Peyer's patch (tissue), 4 donors: ENCODE measurements around the gene IFI30. TPM values are rescaled to one million over a fixed set of nuclear protein-coding genes. Genes with fewer than 3 reads are reported as not detected.

Experiments
- DNase-seq, 3 donors: peaks; one replicate each; pipeline ENCODE4 v3.0.0-alpha.2; 2017 to 2019
- H3K27ac ChIP-seq, 4 donors: fragments of 200-600 bp; sonication (generic); one replicate each; pipeline ENCODE4 v1.5.1; 2016 to 2019
- H3K27me3 ChIP-seq, 2 donors: fragments of 200-600 bp; sonication (generic); one replicate each; pipeline ENCODE4 v1.5.1; 2019
- H3K36me3 ChIP-seq, 3 donors: fragments of 200-600 bp; sonication (generic); one replicate each; pipeline ENCODE4 v1.5.1; 2016 to 2019
- H3K4me1 ChIP-seq, 4 donors: fragments of 200-600 bp; sonication (generic); one replicate each; pipeline ENCODE4 v1.5.1; 2016 to 2019
- H3K4me3 ChIP-seq, 4 donors: fragments of 200-600 bp; sonication (generic); 1 replicate in 3 of 4; 2 replicates in 1 of 4; pipeline ENCODE4 v1.5.1; 2016 to 2019; ENCODE audit warnings: mild to moderate bottlenecking in 1 of 4
- H3K9me3 ChIP-seq, 4 donors: fragments of 200-600 bp; sonication (generic); one replicate each; pipeline ENCODE4 v1.5.1; 2016 to 2019; ENCODE audit warnings: mild to moderate bottlenecking in 1 of 4
- CTCF ChIP-seq, 6 experiments: fragments of 450-650 bp in 4 of 6; fragments of 200-600 bp in 2 of 6; sonication (generic) in 1 of 6; IDR thresholded peaks; one replicate each; pipeline ENCODE4 v1.5.1; 2017 to 2019; ENCODE audit warnings: antibody characterized with exemption in 6 of 6, mild to moderate bottlenecking in 3 of 6, moderate library complexity in 1 of 6
- POLR2A ChIP-seq, 2 donors: fragments of 450-650 bp; IDR thresholded peaks; one replicate each; pipeline ENCODE4 v1.5.1; 2017; ENCODE audit warnings: antibody characterized with exemption in 2 of 2, mild to moderate bottlenecking in 2 of 2, moderate library complexity in 2 of 2
- total RNA-seq, 4 donors: library from RNA; depleted of rRNA; stranded (reverse); fragments of >200 nt; gene quantifications; one replicate each; pipeline ENCODE4 v1.1.0, GENCODE V29; 2016

Gene IFI30
- total RNA-seq, 4 donors from 2014 or later: 54.9 to 109 (median 60.7) TPM

- peak within 1 kb of the TSS; percentile 68 to 93 (median 79) for H3K4me3 ChIP-seq
- no peaks in the 10 kb centered on the region for H3K27me3 ChIP-seq
- DNase-seq: peak; percentile 99 to 100 (median 100)
- no peak for TF ChIP-seq CTCF (IDR thresholded peaks at IDR 0.05)
- no peak for TF ChIP-seq POLR2A (IDR thresholded peaks at IDR 0.05)
- H3K9me3 ChIP-seq: no peaks in the 10 kb centered on the region
- H3K36me3 ChIP-seq: peaks cover 0 to 12% (median 0%) of the 10 kb centered on the region in 3 donors
- H3K4me1 ChIP-seq: peaks cover 7 to 51% (median 9%) of the 10 kb centered on the region in 4 donors
- peak within 1 kb of the TSS; percentile 91 to 96 (median 93) for H3K27ac ChIP-seq
Observed at GRCh38 chr19:18152817-18153555, 20.6 kb upstream of the IFI30 start, which contains the start of gene PIK3R2. PIK3R2 (plus strand) TSS chr19:18153163; CDS start chr19:18155880, 2,717 bp downstream.

- Histone ChIP-seq H3K36me3 (peaks cover 0 to 12% (median 0%) of the 10 kb centered on the region in 3 donors), H3K27me3 (no peaks in the 10 kb centered on the region), H3K4me1 (peaks cover 7 to 52% (median 9%) of the 10 kb centered on the region in 4 donors), H3K27ac (peak overlapping the region; percentile 91 to 96 (median 93)), H3K4me3 (peak overlapping the region; percentile 68 to 93 (median 79)), H3K9me3 (no peaks in the 10 kb centered on the region)
- TF ChIP-seq CTCF (IDR thresholded peaks at IDR 0.05) (no peak), POLR2A (IDR thresholded peaks at IDR 0.05) (no peak)
- peak; percentile 44 to 67 (median 61) for DNase-seq
Observed at GRCh38 chr19:18153556-18154134, 20.0 kb upstream of the IFI30 start.

GRCh38 chr19:18155095-18156087 is 18.2 kb upstream of the IFI30 start:
- TF ChIP-seq POLR2A (IDR thresholded peaks at IDR 0.05) (no peak), CTCF (IDR thresholded peaks at IDR 0.05) (no peak)
- H3K27ac ChIP-seq: peak overlapping the region in 2 of 4 donors; percentile 24 to 73
- no peak overlapping the region for H3K4me3 ChIP-seq
- peaks cover 0 to 4% (median 0%) of the 10 kb centered on the region in 3 donors for H3K36me3 ChIP-seq
- H3K27me3 ChIP-seq: no peaks in the 10 kb centered on the region
- no peaks in the 10 kb centered on the region for H3K9me3 ChIP-seq
- peaks cover 7 to 52% (median 9%) of the 10 kb centered on the region in 4 donors for H3K4me1 ChIP-seq
- peak in 1 of 3 donors; percentile 76 for DNase-seq

GRCh38 chr19:18156268-18156667 is 17.3 kb upstream of the IFI30 start:
- Histone ChIP-seq H3K4me1 (peaks cover 7 to 57% (median 15%) of the 10 kb centered on the region in 4 donors), H3K36me3 (peaks cover 0 to 4% (median 0%) of the 10 kb centered on the region in 3 donors), H3K27ac (peak overlapping the region in 2 of 4 donors; percentile 65 to 73), H3K9me3 (no peaks in the 10 kb centered on the region), H3K27me3 (no peaks in the 10 kb centered on the region), H3K4me3 (no peak overlapping the region)
- DNase-seq: no peak
- TF ChIP-seq POLR2A (IDR thresholded peaks at IDR 0.05) (no peak), CTCF (IDR thresholded peaks at IDR 0.05) (no peak)
